ENCODE results near the gene THSD4.

THSD4 gene

GRCh38 chr15:71549697-71550096 is 434.4 kb downstream of the THSD4 start:
- no peak for TF ChIP-seq POLR2AphosphoS5 (IDR thresholded peaks at IDR 0.05; ENCODE audit: low read depth, low read length)
- TF ChIP-seq TAF1 (IDR thresholded peaks at IDR 0.05; ENCODE audit: borderline replicate concordance, low read depth, low read length): no peak
- no peak for TF ChIP-seq POLR2A (IDR thresholded peaks at IDR 0.05; ENCODE audit: low read depth, low read length)
- DNase-seq (ENCODE audit: insufficient read length): no peak
- no peak for FAIRE-seq

- TF ChIP-seq POLR2AphosphoS5 (IDR thresholded peaks at IDR 0.05; ENCODE audit: low read depth, low read length) (no peak), POLR2A (IDR thresholded peaks at IDR 0.05; ENCODE audit: low read depth, low read length) (no peak), TAF1 (IDR thresholded peaks at IDR 0.05; ENCODE audit: borderline replicate concordance, low read depth, low read length) (no peak)
- FAIRE-seq (no peak), DNase-seq (ENCODE audit: insufficient read length) (no peak)
Observed at GRCh38 chr15:71551566-71551965, 436.3 kb downstream of the THSD4 start.

- TF ChIP-seq POLR2AphosphoS5 (IDR thresholded peaks at IDR 0.05; ENCODE audit: low read depth, low read length) (no peak), TAF1 (IDR thresholded peaks at IDR 0.05; ENCODE audit: borderline replicate concordance, low read depth, low read length) (no peak), POLR2A (IDR thresholded peaks at IDR 0.05; ENCODE audit: low read depth, low read length) (no peak)
- FAIRE-seq (no peak), DNase-seq (ENCODE audit: insufficient read length) (no peak)
Observed at GRCh38 chr15:71559098-71559497, 443.8 kb downstream of the THSD4 start.

GRCh38 chr15:71559616-71560015 is 444.3 kb downstream of the THSD4 start:
- DNase-seq (ENCODE audit: insufficient read length): no peak
- no peak for FAIRE-seq
- TF ChIP-seq POLR2AphosphoS5 (IDR thresholded peaks at IDR 0.05; ENCODE audit: low read depth, low read length): no peak
- no peak for TF ChIP-seq POLR2A (IDR thresholded peaks at IDR 0.05; ENCODE audit: low read depth, low read length)
- no peak for TF ChIP-seq TAF1 (IDR thresholded peaks at IDR 0.05; ENCODE audit: borderline replicate concordance, low read depth, low read length)

- DNase-seq (ENCODE audit: insufficient read length): no peak
- FAIRE-seq: no peak
- no peak for TF ChIP-seq TAF1 (IDR thresholded peaks at IDR 0.05; ENCODE audit: borderline replicate concordance, low read depth, low read length)
Observed at GRCh38 chr15:71562251-71562650, 447.0 kb downstream of the THSD4 start.

- DNase-seq (ENCODE audit: insufficient read length) (no peak), FAIRE-seq (no peak)
- no peak for TF ChIP-seq POLR2AphosphoS5 (IDR thresholded peaks at IDR 0.05; ENCODE audit: low read depth, low read length)
- TF ChIP-seq TAF1 (IDR thresholded peaks at IDR 0.05; ENCODE audit: borderline replicate concordance, low read depth, low read length): no peak
- no peak for TF ChIP-seq POLR2A (IDR thresholded peaks at IDR 0.05; ENCODE audit: low read depth, low read length)
Observed at GRCh38 chr15:71564217-71564616, 448.9 kb downstream of the THSD4 start.

- TF ChIP-seq TAF1 (IDR thresholded peaks at IDR 0.05; ENCODE audit: borderline replicate concordance, low read depth, low read length) (no peak), POLR2A (IDR thresholded peaks at IDR 0.05; ENCODE audit: low read depth, low read length) (no peak), POLR2AphosphoS5 (IDR thresholded peaks at IDR 0.05; ENCODE audit: low read depth, low read length) (no peak)
- DNase-seq (ENCODE audit: insufficient read length) (no peak), FAIRE-seq (no peak)
Observed at GRCh38 chr15:71565006-71565405, 449.7 kb downstream of the THSD4 start.

- TF ChIP-seq POLR2A (IDR thresholded peaks at IDR 0.05; ENCODE audit: low read depth, low read length): no peak
- TF ChIP-seq TAF1 (IDR thresholded peaks at IDR 0.05; ENCODE audit: borderline replicate concordance, low read depth, low read length): no peak
- TF ChIP-seq POLR2AphosphoS5 (IDR thresholded peaks at IDR 0.05; ENCODE audit: low read depth, low read length): no peak
- DNase-seq (ENCODE audit: insufficient read length): no peak
- FAIRE-seq: no peak
Observed at GRCh38 chr15:71565631-71566160, 450.4 kb downstream of the THSD4 start.

- FAIRE-seq (no peak), DNase-seq (ENCODE audit: insufficient read length) (no peak)
- no peak for TF ChIP-seq TAF1 (IDR thresholded peaks at IDR 0.05; ENCODE audit: borderline replicate concordance, low read depth, low read length)
- TF ChIP-seq POLR2A (IDR thresholded peaks at IDR 0.05; ENCODE audit: low read depth, low read length): no peak
- no peak for TF ChIP-seq POLR2AphosphoS5 (IDR thresholded peaks at IDR 0.05; ENCODE audit: low read depth, low read length)
Observed at GRCh38 chr15:71566226-71566625, 451.0 kb downstream of the THSD4 start.

- FAIRE-seq (no peak), DNase-seq (ENCODE audit: insufficient read length) (no peak)
Observed at GRCh38 chr15:71567173-71567572, 451.9 kb downstream of the THSD4 start.

GRCh38 chr15:71568227-71568626 is 453.0 kb downstream of the THSD4 start:
- no peak for FAIRE-seq

More at GRCh38 chr15:71567173-71567572, 451.9 kb downstream of the THSD4 start:
- TF ChIP-seq TAF1 (IDR thresholded peaks at IDR 0.05; ENCODE audit: borderline replicate concordance, low read depth, low read length): no peak
- no peak for TF ChIP-seq POLR2AphosphoS5 (IDR thresholded peaks at IDR 0.05; ENCODE audit: low read depth, low read length)
- TF ChIP-seq POLR2A (IDR thresholded peaks at IDR 0.05; ENCODE audit: low read depth, low read length): no peak

GRCh38 chr15:71570736-71571135 is 455.5 kb downstream of the THSD4 start:
- DNase-seq (ENCODE audit: insufficient read length) (no peak), FAIRE-seq (no peak)
- no peak for TF ChIP-seq POLR2A (IDR thresholded peaks at IDR 0.05; ENCODE audit: low read depth, low read length)
- no peak for TF ChIP-seq POLR2AphosphoS5 (IDR thresholded peaks at IDR 0.05; ENCODE audit: low read depth, low read length)
- no peak for TF ChIP-seq TAF1 (IDR thresholded peaks at IDR 0.05; ENCODE audit: borderline replicate concordance, low read depth, low read length)

More at GRCh38 chr15:71568227-71568626, 453.0 kb downstream of the THSD4 start:
- no peak for DNase-seq (ENCODE audit: insufficient read length)
- TF ChIP-seq POLR2AphosphoS5 (IDR thresholded peaks at IDR 0.05; ENCODE audit: low read depth, low read length) (no peak), TAF1 (IDR thresholded peaks at IDR 0.05; ENCODE audit: borderline replicate concordance, low read depth, low read length) (no peak), POLR2A (IDR thresholded peaks at IDR 0.05; ENCODE audit: low read depth, low read length) (no peak)

GRCh38 chr15:71571641-71572040 is 456.4 kb downstream of the THSD4 start:
- no peak for TF ChIP-seq POLR2AphosphoS5 (IDR thresholded peaks at IDR 0.05; ENCODE audit: low read depth, low read length)
- no peak for TF ChIP-seq TAF1 (IDR thresholded peaks at IDR 0.05; ENCODE audit: borderline replicate concordance, low read depth, low read length)
- DNase-seq (ENCODE audit: insufficient read length) (no peak), FAIRE-seq (no peak)
